HL-60/S4 treated with retinoic acid at 250 ng/mL for 4 days and 3 days (cell line): ENCODE data around the gene FOXF2.

Experiments used
- in situ Hi-C: fragments of 300-500 bp; cut with MboI; formaldehyde crosslinking; loops from 2 replicates; pipeline ENCODE4 v1.7.0; 2022; ENCODE audit warnings: low sequenced_read_pairs

Gene FOXF2

DNA sequence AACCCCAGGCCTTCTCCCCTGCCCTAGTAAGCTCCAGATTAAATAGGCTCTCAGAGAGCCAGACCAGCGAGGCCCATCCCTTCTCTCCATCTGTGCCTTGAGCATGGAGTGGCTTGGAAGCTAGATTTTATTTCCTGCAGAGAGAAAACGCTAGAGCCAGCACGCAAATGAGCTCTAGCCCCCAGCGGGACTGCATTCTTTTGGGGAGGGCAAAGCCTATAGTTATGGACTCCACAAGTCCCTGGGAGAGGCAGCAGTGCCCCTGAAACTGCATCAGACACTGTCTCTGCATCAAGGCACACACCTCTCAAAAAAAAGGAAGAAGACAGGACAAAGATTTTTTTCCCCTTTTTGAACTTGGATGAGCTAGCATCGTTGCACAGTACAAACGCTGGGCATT lies 15.8 kb downstream of the FOXF2 start:
- in situ Hi-C loops, result loop anchor here (25.0 kb wide), 1 partner anchor 618 kb away; no protein-coding TSS in a partner anchor

DNA sequence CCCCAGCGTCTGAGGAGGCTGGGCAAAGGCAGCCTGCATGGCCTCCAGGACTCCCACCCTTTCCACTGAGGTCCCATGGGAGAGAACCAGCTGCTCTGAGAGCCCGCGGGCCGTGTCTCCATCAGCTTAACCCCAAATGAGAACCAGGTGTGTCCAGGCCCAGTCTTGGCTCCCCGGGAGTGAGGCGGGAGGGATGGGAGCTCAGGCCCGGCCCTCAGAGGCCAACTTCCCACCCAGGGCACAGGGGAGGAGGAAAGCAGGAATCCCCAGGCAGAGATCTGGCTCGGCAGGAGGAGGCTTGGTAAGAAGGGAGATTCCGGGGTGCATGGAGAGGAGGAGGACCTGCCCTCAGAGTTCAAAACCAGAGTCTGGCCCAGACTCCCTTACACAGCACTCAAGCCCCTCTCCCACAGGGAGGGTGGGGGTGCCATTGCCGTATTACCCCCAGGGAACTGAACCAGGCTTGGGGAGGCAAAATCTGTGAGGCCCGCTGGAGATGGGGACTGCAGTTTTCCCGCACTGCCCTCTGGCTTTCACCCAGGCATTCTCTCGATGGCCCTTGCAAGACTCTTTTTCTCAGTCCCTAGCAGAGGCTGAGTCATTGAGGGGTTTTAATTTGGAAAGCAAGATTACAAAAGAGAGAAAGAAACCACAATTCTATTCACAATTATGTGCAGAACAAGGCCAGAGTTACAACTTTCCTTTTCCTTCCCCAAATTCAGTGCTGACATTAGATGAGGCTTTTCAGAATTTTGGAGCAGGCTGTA lies 17.1 kb downstream of the FOXF2 start:
- in situ Hi-C loops, result loop anchor here (25.0 kb wide), 1 partner anchor 619 kb away; no protein-coding TSS in a partner anchor

DNA sequence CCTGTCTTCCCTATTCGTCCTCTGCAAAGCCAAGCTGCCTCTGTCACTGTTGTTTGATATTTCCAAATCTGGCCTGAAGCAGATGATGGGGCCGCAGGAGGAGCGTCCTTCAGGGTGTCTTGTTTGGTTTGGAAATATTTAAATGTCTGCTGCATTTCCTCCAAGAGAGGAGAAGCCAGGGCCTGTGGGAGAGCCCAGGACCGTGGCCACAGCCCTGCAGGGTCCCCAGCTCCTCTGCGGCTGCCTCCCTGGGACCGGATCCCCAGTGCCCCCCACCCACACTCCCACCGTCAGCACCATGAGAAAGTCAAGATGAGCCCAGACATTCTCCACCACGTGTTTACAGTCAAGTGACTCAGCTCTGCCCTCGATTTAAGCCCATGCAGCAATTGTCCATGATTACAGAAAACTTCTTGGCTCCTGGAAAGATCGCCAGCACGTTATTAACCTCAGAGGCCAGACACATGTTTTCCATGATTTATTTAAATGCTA lies 18.2 kb downstream of the FOXF2 start:
- in situ Hi-C loops, result loop anchor here (25.0 kb wide), 1 partner anchor 620 kb away; no protein-coding TSS in a partner anchor

DNA sequence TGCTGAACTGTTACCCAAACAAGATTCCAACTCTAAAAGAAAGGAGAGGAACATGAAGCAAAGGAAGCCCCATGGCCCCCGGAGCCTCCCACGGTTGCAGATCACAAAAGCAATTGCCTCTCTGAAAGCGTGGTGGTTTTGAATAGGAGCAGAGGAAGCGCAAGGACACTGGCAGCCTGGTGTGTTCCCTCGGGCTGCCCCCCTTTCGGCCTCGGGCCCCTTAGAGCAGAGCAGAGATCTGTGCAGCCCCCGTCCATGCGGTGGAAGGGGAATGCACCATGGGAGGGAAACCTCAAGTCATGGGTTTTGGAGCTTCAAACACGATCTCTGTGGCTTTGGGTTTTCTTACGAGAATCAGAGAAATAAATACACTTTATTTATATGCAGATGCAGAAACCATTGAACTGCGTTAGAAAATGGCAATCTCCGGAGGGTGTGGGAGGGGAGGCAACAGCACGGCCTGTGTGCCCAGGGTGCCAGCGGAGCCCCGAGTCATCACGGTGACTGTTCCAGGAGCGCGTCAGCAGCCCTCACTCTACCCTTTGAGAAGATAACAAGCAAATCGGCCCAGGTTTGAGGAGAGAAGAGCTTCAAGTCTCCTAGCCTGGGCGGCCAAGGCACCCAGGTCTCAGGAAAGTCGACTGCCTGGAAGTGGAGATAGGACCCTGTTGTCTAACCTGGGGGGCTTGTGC lies 20.5 kb downstream of the FOXF2 start:
- in situ Hi-C loops, result loop anchor here (25.0 kb wide), 1 partner anchor 623 kb away; no protein-coding TSS in a partner anchor

DNA sequence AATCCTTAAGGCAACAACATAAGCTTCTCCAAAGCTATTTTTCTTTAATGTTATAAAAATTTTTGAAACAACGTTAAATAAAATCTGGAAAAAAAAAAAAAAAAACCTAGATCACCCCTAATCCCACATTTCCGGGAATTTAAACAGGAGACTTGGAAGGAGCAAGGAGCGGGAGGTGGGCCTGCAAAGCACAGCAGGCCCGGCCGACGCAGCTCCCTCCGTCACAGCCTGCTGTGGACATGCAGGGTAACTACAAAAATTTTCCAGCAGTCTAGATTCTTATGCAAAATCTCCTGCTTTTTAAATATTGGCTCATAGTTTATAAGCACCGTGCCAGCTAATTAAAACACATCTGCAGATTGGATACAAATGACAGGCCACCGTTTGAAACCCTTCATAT lies 23.5 kb downstream of the FOXF2 start:
- in situ Hi-C loops, result loop anchor here (25.0 kb wide), 1 partner anchor 626 kb away; no protein-coding TSS in a partner anchor

DNA sequence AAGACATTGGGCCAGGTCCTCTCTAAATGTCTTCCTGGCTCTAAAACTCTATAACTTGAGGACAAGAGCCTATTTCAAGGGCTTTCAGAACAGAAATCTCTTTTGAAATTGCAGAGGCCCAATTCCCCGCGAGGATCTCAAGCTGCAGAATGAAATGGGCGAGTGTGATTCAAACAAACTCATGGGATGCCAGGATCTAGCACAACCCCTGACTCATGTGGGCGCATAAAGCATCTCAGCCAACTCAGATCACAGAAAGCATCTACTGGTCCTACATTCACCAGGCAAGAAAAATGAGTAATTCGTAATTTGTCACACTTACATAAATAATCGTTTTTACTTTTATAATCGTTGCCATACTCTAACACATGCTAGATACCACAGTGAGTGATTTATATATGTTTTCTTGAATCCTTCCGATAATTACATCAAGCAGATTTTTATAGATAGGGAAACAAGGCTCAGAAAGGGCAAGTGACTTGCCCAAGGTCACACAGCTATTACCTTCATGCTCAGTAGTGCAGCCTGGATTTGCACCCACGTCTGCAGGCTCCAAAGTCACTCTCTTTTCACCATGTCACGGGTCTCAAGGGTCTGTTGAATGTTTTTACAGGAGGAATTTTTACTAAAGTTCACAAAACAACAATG lies 26.2 kb downstream of the FOXF2 start:
- in situ Hi-C loops, result loop anchor here (25.0 kb wide), 1 partner anchor 628 kb away; no protein-coding TSS in a partner anchor

DNA sequence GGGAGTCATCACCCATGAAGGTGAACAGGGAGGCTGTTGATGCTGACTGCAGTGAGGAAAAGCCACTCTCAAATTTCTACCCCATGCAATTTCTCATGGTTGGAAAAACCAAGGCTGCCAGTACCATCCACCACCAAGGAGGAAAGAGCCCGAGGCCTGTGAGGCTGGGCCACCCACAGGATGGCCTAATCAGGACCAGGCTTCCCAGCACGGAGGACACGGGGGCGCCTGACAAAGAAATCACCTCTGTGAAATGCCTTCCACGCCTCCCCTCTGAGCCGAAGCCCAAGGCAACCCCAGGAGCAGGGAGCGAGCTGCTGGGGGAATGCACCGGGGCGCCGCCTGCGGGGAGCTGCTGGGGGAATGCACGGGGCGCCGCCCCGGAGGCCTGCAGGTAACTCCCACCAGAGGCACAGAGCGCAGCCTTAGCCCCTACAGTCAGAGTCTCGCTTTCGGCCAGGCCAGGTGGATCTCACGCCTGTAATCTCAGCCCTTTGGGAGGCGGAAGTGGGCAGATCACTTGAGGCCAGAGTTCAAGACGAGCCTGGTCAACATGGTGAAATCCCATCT lies 26.9 kb downstream of the FOXF2 start:
- in situ Hi-C loops, result loop anchor here (25.0 kb wide), 1 partner anchor 629 kb away; no protein-coding TSS in a partner anchor

DNA sequence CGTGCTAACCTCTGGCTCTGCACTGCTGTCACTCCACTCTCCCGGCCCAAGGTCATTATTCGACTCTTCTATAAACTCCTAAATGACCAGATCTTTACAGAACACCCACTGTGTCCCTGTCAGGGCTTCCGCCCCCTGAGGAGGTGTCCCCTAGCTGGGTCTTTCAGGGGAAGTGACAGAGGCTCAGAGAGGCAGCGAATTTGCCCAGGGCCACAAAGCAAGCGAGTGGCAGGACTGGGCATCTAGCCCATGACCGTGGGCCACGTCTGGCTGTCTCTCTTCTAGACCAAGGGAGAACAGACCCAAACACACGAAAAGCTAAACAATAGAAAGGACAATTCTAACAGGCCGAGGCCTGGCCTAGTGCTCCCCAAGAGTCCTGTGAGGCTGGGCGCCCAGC lies 27.4 kb downstream of the FOXF2 start:
- in situ Hi-C loops, result loop anchor here (25.0 kb wide), 1 partner anchor 630 kb away; no protein-coding TSS in a partner anchor

DNA sequence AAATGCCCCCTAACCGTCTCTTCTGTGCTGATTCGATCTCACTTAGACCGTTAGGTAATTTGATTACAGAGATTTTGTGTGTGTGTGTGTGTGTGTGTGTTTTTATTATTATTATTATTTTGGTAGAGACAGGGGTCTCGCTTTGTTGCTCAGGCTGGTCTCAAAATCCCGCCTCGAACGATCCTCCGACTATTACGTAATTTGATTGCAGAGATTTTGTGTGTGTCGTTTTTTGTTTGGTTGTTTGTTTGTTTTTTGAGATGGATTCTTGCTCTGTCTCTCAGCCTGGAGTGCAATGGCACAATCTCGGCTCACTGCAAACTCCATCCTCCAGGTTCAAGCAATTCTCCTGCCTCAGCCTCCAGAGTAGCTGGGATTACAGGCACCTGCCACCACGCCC lies 28.3 kb downstream of the FOXF2 start:
- in situ Hi-C loops, result loop anchor here (25.0 kb wide), 1 partner anchor 630 kb away; no protein-coding TSS in a partner anchor

DNA sequence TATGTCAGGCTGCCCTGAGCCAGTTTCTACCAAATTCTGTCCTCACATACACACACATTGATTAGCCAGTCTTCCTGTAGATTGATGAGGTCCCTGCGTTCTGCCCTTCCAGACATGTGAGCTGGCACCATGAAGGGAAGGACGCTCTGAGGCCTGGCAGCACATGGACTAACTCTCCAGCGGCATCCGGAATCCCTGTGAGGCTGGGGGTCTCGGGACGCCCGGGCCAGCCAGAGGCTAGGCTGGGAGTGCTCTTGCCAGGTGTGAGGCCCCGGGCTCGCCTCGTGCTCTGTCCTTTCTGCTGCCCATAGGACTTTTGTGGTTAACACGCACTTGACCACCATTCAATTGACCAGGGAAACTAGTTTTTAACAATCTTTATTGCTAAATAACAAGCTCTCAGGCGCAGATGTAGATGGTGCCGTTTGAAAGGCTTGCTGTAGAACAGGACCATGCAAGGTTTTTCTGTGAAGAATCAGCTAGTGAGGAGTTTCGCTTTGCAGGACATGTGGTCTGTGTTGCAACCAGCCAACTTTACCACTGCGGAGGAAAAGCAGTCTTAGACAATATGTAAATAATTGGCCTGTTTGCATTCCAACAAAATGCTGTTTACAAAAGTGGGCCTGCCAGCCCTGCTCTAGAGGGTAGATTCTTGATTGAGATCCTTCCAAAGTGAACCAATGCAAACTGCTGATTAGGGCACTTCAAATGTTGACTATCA lies 29.3 kb downstream of the FOXF2 start:
- in situ Hi-C loops, result loop anchor here (25.0 kb wide), 1 partner anchor 631 kb away; no protein-coding TSS in a partner anchor

DNA sequence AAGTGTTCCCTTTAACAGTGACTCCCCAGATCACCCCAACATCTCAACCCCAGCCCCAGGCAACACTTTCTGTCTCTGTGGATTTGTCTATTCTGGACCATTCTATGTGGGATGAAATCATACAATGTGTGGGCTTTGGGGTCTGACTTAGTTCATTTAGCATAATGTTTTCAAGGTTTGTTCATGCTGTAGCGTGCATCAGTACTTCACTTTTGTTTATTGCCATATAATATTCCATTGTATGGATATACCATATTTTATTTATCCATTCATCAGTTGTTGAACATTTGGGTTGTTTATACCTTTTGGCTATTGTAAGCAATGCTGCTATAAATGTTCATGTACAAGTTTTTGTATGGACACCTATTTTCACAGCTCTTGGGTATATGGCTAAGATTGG lies 31.0 kb downstream of the FOXF2 start:
- in situ Hi-C loops, result loop anchor here (25.0 kb wide), 1 partner anchor 633 kb away; no protein-coding TSS in a partner anchor

DNA sequence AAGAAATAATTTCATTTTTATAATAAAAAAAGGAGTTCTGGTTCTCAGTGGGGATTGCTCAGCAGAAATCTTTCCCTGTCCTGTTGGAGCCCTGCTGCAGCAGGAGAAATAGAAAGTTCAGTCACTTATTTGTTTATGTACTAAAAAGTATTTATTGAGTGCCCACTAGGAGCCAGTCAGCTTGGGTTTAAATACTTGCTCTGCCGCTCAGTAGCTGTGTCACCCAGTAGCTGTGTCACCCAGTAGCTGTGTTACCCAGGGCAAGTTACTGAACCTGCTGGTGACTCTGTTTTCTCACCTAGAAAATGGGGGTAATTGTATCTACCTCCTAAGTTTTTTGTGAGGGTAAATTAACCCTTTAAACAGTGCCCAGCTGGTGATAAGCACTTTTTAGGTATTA lies 32.9 kb downstream of the FOXF2 start:
- in situ Hi-C loops, result loop anchor here (25.0 kb wide), 1 partner anchor 635 kb away; no protein-coding TSS in a partner anchor

DNA sequence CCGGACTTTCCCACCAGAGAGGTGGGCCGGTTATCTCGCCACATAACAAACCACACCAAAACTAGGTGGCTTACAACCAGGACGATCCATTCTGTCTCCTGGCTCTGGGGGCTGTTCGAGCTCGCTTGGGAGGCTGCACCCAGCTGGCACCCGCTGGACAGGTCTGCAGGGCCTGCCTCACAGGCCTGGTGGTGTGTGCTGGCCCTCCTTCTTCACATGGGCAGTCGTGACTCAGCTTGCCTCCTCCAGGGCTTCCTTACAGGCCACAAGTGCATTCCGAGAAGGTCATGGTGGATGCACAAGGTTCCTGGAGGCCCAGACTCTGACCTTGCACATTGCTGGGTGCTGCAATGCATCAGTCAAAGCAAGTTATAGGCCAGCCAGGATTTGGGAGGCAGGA lies 34.2 kb downstream of the FOXF2 start:
- in situ Hi-C loops, result loop anchor here (25.0 kb wide), 1 partner anchor 636 kb away; no protein-coding TSS in a partner anchor

DNA sequence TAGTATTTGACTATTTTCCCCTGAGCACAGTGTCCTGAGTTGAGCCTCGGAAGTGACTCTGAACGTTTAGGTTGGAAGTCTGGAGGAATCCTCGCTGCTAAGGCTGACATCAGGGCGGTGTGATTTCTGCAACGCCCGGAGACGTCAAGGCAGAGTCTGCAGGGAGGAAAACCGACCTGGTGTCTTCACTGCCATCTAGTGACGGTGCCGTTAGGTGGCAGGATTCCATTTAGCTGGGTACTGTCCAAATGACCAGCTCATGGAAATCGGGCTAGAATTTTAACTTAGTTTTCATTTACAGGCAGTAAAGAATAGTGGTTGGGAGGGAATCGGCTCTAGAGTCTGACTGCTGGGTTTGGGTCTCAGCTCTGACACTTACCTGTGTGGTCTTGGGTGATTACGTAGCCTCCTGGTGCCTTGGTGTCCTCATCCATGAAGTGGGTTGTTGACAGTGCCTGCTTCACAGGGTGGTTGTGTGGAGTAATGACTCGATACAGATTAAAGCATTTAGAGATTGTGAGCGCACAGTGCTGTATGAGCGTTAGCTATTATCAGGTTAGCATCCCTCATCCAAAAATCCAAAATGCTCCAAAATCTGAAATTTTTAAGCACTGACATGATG lies 35.0 kb downstream of the FOXF2 start:
- in situ Hi-C loops, result loop anchor here (25.0 kb wide), 1 partner anchor 637 kb away; no protein-coding TSS in a partner anchor

DNA sequence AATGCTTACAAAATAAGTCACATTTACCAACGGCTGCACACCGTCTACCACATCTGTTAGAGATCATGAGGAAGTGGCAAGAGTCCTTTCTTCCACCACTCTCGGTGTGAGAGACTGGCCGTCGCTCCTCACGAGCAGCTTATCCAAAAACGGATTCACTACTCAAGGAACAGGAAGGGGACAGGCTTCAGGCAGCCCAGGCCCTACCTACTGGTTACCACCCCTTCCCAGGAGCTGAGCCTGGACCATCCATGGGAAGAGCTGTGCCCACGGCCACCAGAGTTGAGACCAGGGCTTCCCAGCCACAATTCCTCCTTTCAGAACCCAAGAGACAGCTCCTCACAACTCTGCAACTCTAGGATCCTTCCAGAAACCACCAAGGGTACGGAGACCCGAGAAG lies 37.0 kb downstream of the FOXF2 start:
- in situ Hi-C loops, result loop anchor here (25.0 kb wide), 1 partner anchor 839 kb away; no protein-coding TSS in a partner anchor

DNA sequence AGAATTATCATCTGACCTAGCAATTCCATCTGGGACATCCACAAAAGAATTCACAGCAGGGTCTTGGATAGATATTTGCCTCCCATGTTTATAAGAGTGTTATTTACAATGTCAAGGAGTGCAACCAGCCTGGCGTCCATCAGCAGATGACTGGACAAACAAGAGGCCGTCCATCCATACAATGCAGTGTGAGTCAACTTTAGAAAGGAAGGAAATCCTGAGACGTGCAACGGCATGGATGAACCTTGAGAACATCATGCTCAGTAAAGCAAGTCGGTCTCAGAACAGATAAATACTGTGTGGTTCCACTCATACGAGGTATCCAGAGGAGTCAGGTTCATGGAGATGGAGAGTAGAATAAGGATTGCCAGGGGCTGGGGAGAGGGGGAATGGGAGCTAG lies 46.4 kb downstream of the FOXF2 start:
- in situ Hi-C loops, result loop anchor here (25.0 kb wide), 1 partner anchor 849 kb away; no protein-coding TSS in a partner anchor

DNA sequence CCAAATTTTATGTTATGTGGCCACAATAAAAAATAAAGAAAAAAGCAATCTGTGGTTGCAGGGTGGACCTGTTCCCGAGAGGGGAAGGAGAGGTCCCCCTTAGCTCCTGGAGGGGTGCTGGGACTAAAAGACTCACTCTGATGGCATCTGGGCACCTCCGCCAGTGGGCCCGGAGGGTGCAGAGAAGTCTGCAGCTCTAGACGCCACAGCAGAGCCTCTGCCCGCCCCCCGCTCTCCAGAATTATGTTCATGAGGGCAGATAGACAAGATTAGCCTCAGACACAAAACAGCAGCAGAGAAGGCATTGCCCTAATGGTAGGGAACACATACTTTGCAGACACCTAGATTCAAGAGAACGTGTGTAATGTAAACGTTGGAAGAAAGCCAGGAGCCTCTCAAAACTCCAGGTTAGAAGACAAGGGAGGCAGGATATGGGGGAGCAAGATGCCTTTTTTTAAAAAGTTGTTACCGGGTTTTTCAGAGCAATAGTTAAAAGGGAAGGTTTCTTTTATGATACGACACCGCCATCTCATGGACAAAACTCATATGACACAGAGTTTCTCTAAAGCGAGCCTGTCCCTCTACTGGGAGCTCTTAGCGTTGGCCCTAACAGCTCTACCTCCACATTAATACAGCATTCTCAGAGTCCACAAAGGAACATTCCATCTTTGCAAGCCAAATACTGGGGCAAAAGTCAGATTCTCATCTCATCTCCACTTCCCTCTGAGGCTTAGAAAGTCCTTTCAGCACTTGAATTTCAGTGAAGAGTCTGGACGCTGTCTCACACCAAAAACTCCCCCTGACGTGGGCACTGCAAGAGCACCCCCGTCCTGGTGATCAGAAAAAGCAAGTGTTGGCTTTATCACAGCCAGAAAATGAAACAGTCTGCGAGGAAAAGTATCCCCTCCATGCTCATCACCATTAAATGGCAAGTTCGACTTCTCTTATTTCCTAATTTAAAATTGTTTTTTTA lies 47.2 kb downstream of the FOXF2 start:
- in situ Hi-C loops, result loop anchor here (25.0 kb wide), 1 partner anchor 849 kb away; no protein-coding TSS in a partner anchor
